HepG2 (cell line): Measurements from ENCODE around the gene AANAT. TPM values are rescaled to one million over a fixed set of nuclear protein-coding genes. Genes with fewer than 3 reads are reported as not detected.

Experiments
- AKAP8 ChIP-seq: sonication (generic); formaldehyde crosslinking; IDR thresholded peaks from 2 replicates; pipeline ENCODE4 v1.5.1; 2020; ENCODE audit warnings: mild to moderate bottlenecking, missing genetic modification reagents
- BCL6 ChIP-seq: IDR thresholded peaks from 2 replicates; pipeline ENCODE4 v1.6.1; 2016; ENCODE audit warnings: missing genetic modification reagents, missing compliant biosample characterization
- CHCHD3 ChIP-seq: sonication (generic); formaldehyde crosslinking; IDR thresholded peaks from 2 replicates; pipeline ENCODE4 v1.8.0; 2022; ENCODE audit warnings: mild to moderate bottlenecking, missing genetic modification reagents, moderate library complexity
- GLMP ChIP-seq: sonication (generic); formaldehyde crosslinking; IDR thresholded peaks from 2 replicates; pipeline ENCODE4 v1.9.0; 2021; ENCODE audit warnings: missing genetic modification reagents, mild to moderate bottlenecking, borderline replicate concordance
- HDAC6 ChIP-seq: fragments of 200-600 bp; sonication (generic); IDR thresholded peaks from 2 replicates; pipeline ENCODE4 v1.7.0; 2017; ENCODE audit warnings: mild to moderate bottlenecking, antibody characterized with exemption, low read length, low read depth
- HNRNPLL ChIP-seq: fragments of 200-400 bp; formaldehyde crosslinking; IDR thresholded peaks from 2 replicates; pipeline ENCODE4 v1.6.1; 2017; ENCODE audit warnings: mild to moderate bottlenecking, low read depth, low read length; ENCODE audit not compliant: poor library complexity, severe bottlenecking
- HOXA9 ChIP-seq: sonication (generic); formaldehyde crosslinking; IDR thresholded peaks from 2 replicates; pipeline ENCODE4 v1.8.1; 2022; ENCODE audit warnings: missing genetic modification reagents, mild to moderate bottlenecking, moderate library complexity, borderline replicate concordance
- JUN ChIP-seq: sonication (generic); formaldehyde crosslinking; IDR thresholded peaks from 2 replicates; pipeline ENCODE4 v1.4.0; 2020; ENCODE audit warnings: mild to moderate bottlenecking, missing genetic modification reagents
- MAFG ChIP-seq: sonication (generic); formaldehyde crosslinking; IDR thresholded peaks from 2 replicates; pipeline ENCODE4 v1.5.1; 2020; ENCODE audit warnings: mild to moderate bottlenecking, missing genetic modification reagents
- MXD4 ChIP-seq: IDR thresholded peaks from 2 replicates; pipeline ENCODE4 v1.6.1; 2016; ENCODE audit warnings: mild to moderate bottlenecking, missing biosample characterization, missing genetic modification reagents
- NAIF1 ChIP-seq: sonication (generic); formaldehyde crosslinking; IDR thresholded peaks from 2 replicates; pipeline ENCODE4 v1.5.0; 2020; ENCODE audit warnings: mild to moderate bottlenecking, missing genetic modification reagents, borderline replicate concordance
- NFRKB ChIP-seq: fragments of 450-650 bp; IDR thresholded peaks from 2 replicates; pipeline ENCODE4 v1.6.1; 2017
- ZNF205 ChIP-seq: IDR thresholded peaks from 2 replicates; pipeline ENCODE4 v1.6.1; 2018; ENCODE audit warnings: missing biosample characterization, missing genetic modification reagents
- ZNF24 ChIP-seq: fragments of 450-650 bp; IDR thresholded peaks from 2 replicates; pipeline ENCODE4 v1.6.1; 2017; ENCODE audit warnings: antibody characterized with exemption, mild to moderate bottlenecking
- ZNF335 ChIP-seq: sonication (generic); formaldehyde crosslinking; IDR thresholded peaks from 2 replicates; pipeline ENCODE4 v1.4.0; 2020; ENCODE audit warnings: missing genetic modification reagents
- ZNF354B ChIP-seq: sonication (generic); formaldehyde crosslinking; IDR thresholded peaks from 2 replicates; pipeline ENCODE4 v1.8.0; 2022; ENCODE audit warnings: mild to moderate bottlenecking, missing genetic modification reagents
- ZNF382 ChIP-seq: sonication (generic); formaldehyde crosslinking; IDR thresholded peaks from 2 replicates; pipeline ENCODE4 v1.5.0; 2020; ENCODE audit warnings: missing genetic modification reagents, mild to moderate bottlenecking, borderline replicate concordance
- ZNF772 ChIP-seq: sonication (generic); formaldehyde crosslinking; IDR thresholded peaks from 2 replicates; pipeline ENCODE4 v1.5.0; 2020; ENCODE audit warnings: mild to moderate bottlenecking, missing genetic modification reagents
- ZUFSP ChIP-seq: sonication (generic); formaldehyde crosslinking; IDR thresholded peaks from 2 replicates; pipeline ENCODE4 v1.9.0; 2021; ENCODE audit warnings: missing genetic modification reagents, mild to moderate bottlenecking, borderline replicate concordance
- polyA plus RNA-seq, 8 experiments: library from polyadenylated mRNA; depleted of rRNA in 3 of 8; stranded (reverse) in 7 of 8; unstranded in 1 of 8; fragments of >200 nt; fragmentation: Illumina TruSeq in 4 of 8; extraction: Trizol in 4 of 8; gene quantifications; 2 replicates each; pipeline versions ENCODE4 v1.2.1 to v1.2.3, GENCODE V29; 2011 to 2016; ENCODE audit warnings: low read depth in 4 of 8, missing spikeins in 1 of 8, mixed read lengths in 1 of 8; ENCODE audit not compliant: insufficient read depth in 1 of 8
- total RNA-seq, 5 experiments: library from RNA; depleted of rRNA; stranded (reverse); fragments of >200 nt; fragmentation: Illumina TruSeq; extraction: Trizol; gene quantifications; 2 replicates each; pipeline ENCODE4 v1.2.3, GENCODE V29; 2016; ENCODE audit warnings: low read depth in 1 of 5
- TF ChIP-seq, protein P1 (sequence below): sonication (generic); formaldehyde crosslinking; IDR thresholded peaks from 2 replicates; pipeline ENCODE4 v1.5.1; 2020; ENCODE audit warnings: mild to moderate bottlenecking, missing genetic modification reagents, moderate library complexity

The AANAT gene
- total and polyA plus RNA-seq, 2 of the 13 experiments (the other 11 are each of a cell fraction or from before 2014, with no cell fraction given): 0.07 TPM; not detected in 1

- peak; percentile 70; the same call in 1 of the 2 replicates for TF ChIP-seq ZNF205
- no peak for TF ChIP-seq NAIF1 (CRISPR knock-in tag)
- no peak for TF ChIP-seq ZNF382
- no peak for TF ChIP-seq HNRNPLL
- TF ChIP-seq, protein P1, sequence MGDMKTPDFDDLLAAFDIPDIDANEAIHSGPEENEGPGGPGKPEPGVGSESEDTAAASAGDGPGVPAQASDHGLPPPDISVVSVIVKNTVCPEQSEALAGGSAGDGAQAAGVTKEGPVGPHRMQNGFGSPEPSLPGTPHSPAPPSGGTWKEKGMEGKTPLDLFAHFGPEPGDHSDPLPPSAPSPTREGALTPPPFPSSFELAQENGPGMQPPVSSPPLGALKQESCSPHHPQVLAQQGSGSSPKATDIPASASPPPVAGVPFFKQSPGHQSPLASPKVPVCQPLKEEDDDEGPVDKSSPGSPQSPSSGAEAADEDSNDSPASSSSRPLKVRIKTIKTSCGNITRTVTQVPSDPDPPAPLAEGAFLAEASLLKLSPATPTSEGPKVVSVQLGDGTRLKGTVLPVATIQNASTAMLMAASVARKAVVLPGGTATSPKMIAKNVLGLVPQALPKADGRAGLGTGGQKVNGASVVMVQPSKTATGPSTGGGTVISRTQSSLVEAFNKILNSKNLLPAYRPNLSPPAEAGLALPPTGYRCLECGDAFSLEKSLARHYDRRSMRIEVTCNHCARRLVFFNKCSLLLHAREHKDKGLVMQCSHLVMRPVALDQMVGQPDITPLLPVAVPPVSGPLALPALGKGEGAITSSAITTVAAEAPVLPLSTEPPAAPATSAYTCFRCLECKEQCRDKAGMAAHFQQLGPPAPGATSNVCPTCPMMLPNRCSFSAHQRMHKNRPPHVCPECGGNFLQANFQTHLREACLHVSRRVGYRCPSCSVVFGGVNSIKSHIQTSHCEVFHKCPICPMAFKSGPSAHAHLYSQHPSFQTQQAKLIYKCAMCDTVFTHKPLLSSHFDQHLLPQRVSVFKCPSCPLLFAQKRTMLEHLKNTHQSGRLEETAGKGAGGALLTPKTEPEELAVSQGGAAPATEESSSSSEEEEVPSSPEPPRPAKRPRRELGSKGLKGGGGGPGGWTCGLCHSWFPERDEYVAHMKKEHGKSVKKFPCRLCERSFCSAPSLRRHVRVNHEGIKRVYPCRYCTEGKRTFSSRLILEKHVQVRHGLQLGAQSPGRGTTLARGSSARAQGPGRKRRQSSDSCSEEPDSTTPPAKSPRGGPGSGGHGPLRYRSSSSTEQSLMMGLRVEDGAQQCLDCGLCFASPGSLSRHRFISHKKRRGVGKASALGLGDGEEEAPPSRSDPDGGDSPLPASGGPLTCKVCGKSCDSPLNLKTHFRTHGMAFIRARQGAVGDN: peak; percentile 88
- TF ChIP-seq NFRKB: no peak
- no peak for TF ChIP-seq HOXA9 (CRISPR knock-in tag)
- TF ChIP-seq ZNF354B (CRISPR knock-in tag): no peak
- TF ChIP-seq ZNF335: no peak; the same call in 1 of the 2 replicates
- no peak for TF ChIP-seq JUN (CRISPR knock-in tag)
- TF ChIP-seq MAFG (CRISPR knock-in tag): no peak
- TF ChIP-seq GLMP (CRISPR knock-in tag): no peak
- 0 out of 2 replicates have a peak, but pooled peaks have one; percentile 68 for TF ChIP-seq ZNF772 (CRISPR knock-in tag)
- TF ChIP-seq HDAC6: no peak
- TF ChIP-seq BCL6 (CRISPR knock-in tag): peak; percentile 42; the same call in 1 of the 2 replicates
- peak; percentile 95 for TF ChIP-seq MXD4 (CRISPR knock-in tag)
- no peak for TF ChIP-seq ZUFSP (CRISPR knock-in tag)
- no peak for TF ChIP-seq ZNF24
- TF ChIP-seq CHCHD3: no peak
- TF ChIP-seq AKAP8 (CRISPR knock-in tag): 0 out of 2 replicates have a peak, but pooled peaks have one; percentile 37
Observed at GRCh38 chr17:76506408-76507345, 39.3 kb downstream of the AANAT start (continued).
